ENCODE data around the gene ERICH2. TPM values are rescaled to one million over a fixed set of nuclear protein-coding genes. Genes with fewer than 3 reads are reported as not detected.
"Not testable (repeated sequence)": the region's sequence is repeated elsewhere in the genome, so short reads cannot be mapped to it uniquely, and the experiment has no call there.

ERICH2 gene
- not detected in 2 replicates for polyA plus RNA-seq (2014; cell fraction: cytosol; rRNA removed)
- not detected in 2 replicates for polyA plus RNA-seq (2014; cell fraction: nucleus; rRNA removed)

- peak; percentile 15 for DNase-seq (ENCODE audit: low spot score)
Measured at GRCh38 chr2:170770008-170770605, at the start of gene ERICH2. Gene ERICH2 (plus strand): TSS chr2:170770378. CDS start chr2:170770682, 304 bp downstream.

- no peak for DNase-seq (ENCODE audit: low spot score)
Measured at GRCh38 chr2:170721678-170722077, 48.5 kb upstream of the ERICH2 start.

- DNase-seq (ENCODE audit: low spot score) = no peak
Measured at GRCh38 chr2:170722301-170722700, 47.9 kb upstream of the ERICH2 start.

GRCh38 chr2:170723446-170723958, 46.7 kb upstream of the ERICH2 start:
- DNase-seq (ENCODE audit: low spot score) = no peak

GRCh38 chr2:170733798-170734600, 36.2 kb upstream of the ERICH2 start:
- DNase-seq (ENCODE audit: low spot score) = no peak

GRCh38 chr2:170734601-170735000, 35.6 kb upstream of the ERICH2 start:
- DNase-seq (ENCODE audit: low spot score) = not testable (repeated sequence)

GRCh38 chr2:170736628-170737027, 33.5 kb upstream of the ERICH2 start:
- no peak for DNase-seq (ENCODE audit: low spot score)

- DNase-seq (ENCODE audit: low spot score) = no peak
Measured at GRCh38 chr2:170737406-170737805, 32.8 kb upstream of the ERICH2 start.

GRCh38 chr2:170737821-170738220, 32.4 kb upstream of the ERICH2 start:
- DNase-seq (ENCODE audit: low spot score) = no peak

- DNase-seq (ENCODE audit: low spot score) = no peak
Measured at GRCh38 chr2:170739048-170739447, 31.1 kb upstream of the ERICH2 start.

GRCh38 chr2:170739507-170740046, 30.6 kb upstream of the ERICH2 start:
- no peak for DNase-seq (ENCODE audit: low spot score)

GRCh38 chr2:170740660-170741059, 29.5 kb upstream of the ERICH2 start:
- DNase-seq (ENCODE audit: low spot score) = no peak

GRCh38 chr2:170742000-170742399, 28.2 kb upstream of the ERICH2 start:
- no peak for DNase-seq (ENCODE audit: low spot score)

GRCh38 chr2:170742896-170743529, 27.2 kb upstream of the ERICH2 start:
- DNase-seq (ENCODE audit: low spot score) = no peak

GRCh38 chr2:170743530-170744239, 26.5 kb upstream of the ERICH2 start:
- no peak for DNase-seq (ENCODE audit: low spot score)

- DNase-seq (ENCODE audit: low spot score) = no peak
Measured at GRCh38 chr2:170744248-170745002, 25.8 kb upstream of the ERICH2 start.

- DNase-seq (ENCODE audit: low spot score) = no peak
Measured at GRCh38 chr2:170745305-170745704, 24.9 kb upstream of the ERICH2 start.

- no peak for DNase-seq (ENCODE audit: low spot score)
Measured at GRCh38 chr2:170747921-170748320, 22.3 kb upstream of the ERICH2 start.

- DNase-seq (ENCODE audit: low spot score) = not testable (repeated sequence)
Measured at GRCh38 chr2:170751555-170751954, 18.6 kb upstream of the ERICH2 start.

- no peak for DNase-seq (ENCODE audit: low spot score)
Measured at GRCh38 chr2:170761572-170761971, 8.6 kb upstream of the ERICH2 start.

- DNase-seq (ENCODE audit: low spot score) = no peak
Measured at GRCh38 chr2:170762760-170763159, 7.4 kb upstream of the ERICH2 start.
